ENCODE results near the gene FSCB. TPM values are rescaled to one million over a fixed set of nuclear protein-coding genes. Genes with fewer than 3 reads are reported as not detected.

The FSCB gene
- total RNA-seq, 1 donor from 2014 or later = not detected

GRCh38 chr14:44461811-44462210 is 45.3 kb downstream of the FSCB start:
- Mint-ChIP-seq H3K27me3 (ENCODE audit: low read depth, unreplicated experiment) (no peaks in the 10 kb centered on the region), H3K27ac (ENCODE audit: unreplicated experiment) (no peak overlapping the region), H3K36me3 (ENCODE audit: low read depth, unreplicated experiment) (no peaks in the 10 kb centered on the region), H3K9me3 (ENCODE audit: unreplicated experiment) (no peaks in the 10 kb centered on the region), H3K4me1 (ENCODE audit: low read depth, unreplicated experiment) (peaks cover 7% of the 10 kb centered on the region), H3K4me3 (ENCODE audit: unreplicated experiment) (no peak overlapping the region)
- Histone ChIP-seq H3K9ac (ENCODE audit: low read length) (no peak overlapping the region), H3K36me3 (ENCODE audit: insufficient read depth, low read length) (no peaks in the 10 kb centered on the region), H2AFZ (ENCODE audit: low read depth, low read length) (no peak overlapping the region), H3K27ac (ENCODE audit: low read depth, low read length) (no peak overlapping the region), H3K4me1 (ENCODE audit: insufficient read depth, low read length) (no peaks in the 10 kb centered on the region), H3K9me3 (ENCODE audit: insufficient read depth, low read depth, low read length) (no peaks in the 10 kb centered on the region), H3K27me3 (ENCODE audit: insufficient read depth, low read length) (no peaks in the 10 kb centered on the region), H3K79me2 (ENCODE audit: insufficient read depth, low read length) (no peaks in the 10 kb centered on the region), H3K4me2 (ENCODE audit: low read length) (no peak overlapping the region), H4K20me1 (ENCODE audit: insufficient read depth, low read length) (no peaks in the 10 kb centered on the region), H3K4me3 (ENCODE audit: insufficient read depth, low read depth, low read length) (no peak overlapping the region)
- DNase-seq (ENCODE audit: low read depth) (no peak), FAIRE-seq (no peak)
- TF ChIP-seq CTCF (IDR thresholded peaks at IDR 0.05; ENCODE audit: insufficient read depth, low read depth, low read length) (no peak), EZH2 (IDR thresholded peaks at IDR 0.05; ENCODE audit: insufficient read depth, low read length) (no peak)
